HepG2 (cell line): ENCODE results near the gene HTR4. TPM values are rescaled to one million over a fixed set of nuclear protein-coding genes. Genes with fewer than 3 reads are reported as not detected.

Source experiments
- CREB1 ChIP-seq, 2 experiments: fragments of 450-650 bp in 1 of 2; IDR thresholded peaks; 2 replicates each; pipeline ENCODE4 v1.6.1; 2016 to 2017; ENCODE audit warnings: control low read depth in 1 of 2, mild to moderate bottlenecking in 1 of 2, missing compliant biosample characterization in 1 of 2, missing genetic modification characterization in 1 of 2
- FOXK1 ChIP-seq: sonication (generic); formaldehyde crosslinking; IDR thresholded peaks from 2 replicates; pipeline ENCODE4 v1.4.0; 2020; ENCODE audit warnings: low read depth, missing genetic modification reagents, borderline replicate concordance
- FOXP4 ChIP-seq: sonication (generic); formaldehyde crosslinking; IDR thresholded peaks from 2 replicates; pipeline ENCODE4 v1.4.0; 2020; ENCODE audit warnings: missing genetic modification reagents
- ONECUT2 ChIP-seq: sonication (generic); formaldehyde crosslinking; IDR thresholded peaks from 2 replicates; pipeline ENCODE4 v1.4.0; 2020; ENCODE audit warnings: missing genetic modification reagents
- PCBP2 ChIP-seq: fragments of 200-400 bp; formaldehyde crosslinking; optimal IDR thresholded peaks from 2 replicates; pipeline ENCODE3; 2018; ENCODE audit warnings: low read length, low read depth; ENCODE audit not compliant: poor library complexity, severe bottlenecking
- RXRA ChIP-seq: sonication (generic); formaldehyde crosslinking; IDR thresholded peaks from 2 replicates; pipeline ENCODE4 v1.5.1; 2020; ENCODE audit warnings: missing genetic modification reagents
- SALL1 ChIP-seq: sonication (generic); formaldehyde crosslinking; IDR thresholded peaks from 2 replicates; pipeline ENCODE4 v1.8.0; 2022; ENCODE audit warnings: mild to moderate bottlenecking, missing genetic modification reagents
- SKI ChIP-seq: fragments of 450-650 bp; IDR thresholded peaks from one replicate; pipeline ENCODE4 v1.6.1; 2018; ENCODE audit warnings: mild to moderate bottlenecking; ENCODE audit not compliant: partially characterized antibody
- SOX5 ChIP-seq: IDR thresholded peaks from 2 replicates; pipeline ENCODE4 v1.6.1; 2016; ENCODE audit warnings: borderline replicate concordance
- SRSF9 ChIP-seq: fragments of 200-400 bp; formaldehyde crosslinking; IDR thresholded peaks from 2 replicates; pipeline ENCODE4 v1.6.1; 2018; ENCODE audit warnings: borderline replicate concordance, mild to moderate bottlenecking, low read depth, low read length; ENCODE audit not compliant: insufficient read depth, poor library complexity, severe bottlenecking
- TBX2 ChIP-seq: sonication (generic); formaldehyde crosslinking; IDR thresholded peaks from 2 replicates; pipeline ENCODE4 v1.5.0; 2020; ENCODE audit warnings: missing genetic modification reagents, mild to moderate bottlenecking, borderline replicate concordance
- THAP9 ChIP-seq: sonication (generic); formaldehyde crosslinking; IDR thresholded peaks from 2 replicates; pipeline ENCODE4; 2020; ENCODE audit warnings: missing genetic modification reagents, mild to moderate bottlenecking, borderline replicate concordance
- THRA ChIP-seq: sonication (generic); formaldehyde crosslinking; IDR thresholded peaks from 2 replicates; pipeline ENCODE4 v1.4.0; 2020; ENCODE audit warnings: missing genetic modification reagents, borderline replicate concordance
- ZBTB1 ChIP-seq: sonication (generic); formaldehyde crosslinking; IDR thresholded peaks from 2 replicates; pipeline ENCODE4 v1.4.0; 2020; ENCODE audit warnings: missing genetic modification reagents, borderline replicate concordance
- ZNF446 ChIP-seq: sonication (generic); formaldehyde crosslinking; IDR thresholded peaks from 2 replicates; pipeline ENCODE4 v1.5.0; 2020; ENCODE audit warnings: mild to moderate bottlenecking, missing genetic modification reagents
- ZNF773 ChIP-seq: sonication (generic); formaldehyde crosslinking; IDR thresholded peaks from 2 replicates; pipeline ENCODE4 v1.4.0; 2020; ENCODE audit warnings: missing genetic modification reagents, borderline replicate concordance
- ZNF816 ChIP-seq: sonication (generic); formaldehyde crosslinking; IDR thresholded peaks from 2 replicates; pipeline ENCODE4 v1.8.0; 2022; ENCODE audit warnings: missing genetic modification reagents, mild to moderate bottlenecking, borderline replicate concordance
- ZSCAN20 ChIP-seq: sonication (generic); formaldehyde crosslinking; IDR thresholded peaks from 2 replicates; pipeline ENCODE4 v1.4.0; 2020; ENCODE audit warnings: missing genetic modification reagents, mild to moderate bottlenecking, borderline replicate concordance
- polyA plus RNA-seq, 8 experiments: library from polyadenylated mRNA; depleted of rRNA in 3 of 8; stranded (reverse) in 7 of 8; unstranded in 1 of 8; fragments of >200 nt; fragmentation: Illumina TruSeq in 4 of 8; extraction: Trizol in 4 of 8; gene quantifications; 2 replicates each; pipeline versions ENCODE4 v1.2.1 to v1.2.3, GENCODE V29; 2011 to 2016; ENCODE audit warnings: low read depth in 4 of 8, missing spikeins in 1 of 8, mixed read lengths in 1 of 8; ENCODE audit not compliant: insufficient read depth in 1 of 8
- total RNA-seq, 5 experiments: library from RNA; depleted of rRNA; stranded (reverse); fragments of >200 nt; fragmentation: Illumina TruSeq; extraction: Trizol; gene quantifications; 2 replicates each; pipeline ENCODE4 v1.2.3, GENCODE V29; 2016; ENCODE audit warnings: low read depth in 1 of 5

HTR4 gene
- total and polyA plus RNA-seq, 2 of the 13 experiments (the other 11 are each of a cell fraction or from before 2014, with no cell fraction given): not detected

GRCh38 chr5:148491793-148492184, 162.5 kb downstream of the HTR4 start (continued):
- TF ChIP-seq THAP9 (CRISPR knock-in tag) (no peak), THRA (peak; percentile 85; the same call in 1 of the 2 replicates), SKI (no peak), ZSCAN20 (no peak), ZNF816 (CRISPR knock-in tag) (no peak), CREB1 (IDR thresholded peaks at IDR 0.05) (no peak), CREB1 (CRISPR knock-in tag; IDR thresholded peaks at IDR 0.05) (no peak), FOXP4 (CRISPR knock-in tag) (no peak), SALL1 (CRISPR knock-in tag) (peak; percentile 38; the same call in 1 of the 2 replicates), SOX5 (CRISPR knock-in tag) (0 out of 2 replicates have a peak, but pooled peaks have one; percentile 15), FOXK1 (CRISPR knock-in tag) (no peak), ZBTB1 (CRISPR knock-in tag) (no peak), ZNF446 (CRISPR knock-in tag) (no peak), RXRA (CRISPR knock-in tag) (peak; percentile 87), SRSF9 (no peak), ONECUT2 (CRISPR knock-in tag) (no peak), ZNF773 (CRISPR knock-in tag) (no peak), TBX2 (CRISPR knock-in tag) (no peak), PCBP2 (no peak)
